GM18858 (cell line): Measurements from ENCODE around the gene RPL10.

Experiments used
- ATAC-seq: cut with Tn5 transposase; IDR thresholded peaks from one replicate; pipeline ENCODE4 v1.9.1; 2021; ENCODE audit not compliant: unreplicated experiment

The RPL10 gene

DNA sequence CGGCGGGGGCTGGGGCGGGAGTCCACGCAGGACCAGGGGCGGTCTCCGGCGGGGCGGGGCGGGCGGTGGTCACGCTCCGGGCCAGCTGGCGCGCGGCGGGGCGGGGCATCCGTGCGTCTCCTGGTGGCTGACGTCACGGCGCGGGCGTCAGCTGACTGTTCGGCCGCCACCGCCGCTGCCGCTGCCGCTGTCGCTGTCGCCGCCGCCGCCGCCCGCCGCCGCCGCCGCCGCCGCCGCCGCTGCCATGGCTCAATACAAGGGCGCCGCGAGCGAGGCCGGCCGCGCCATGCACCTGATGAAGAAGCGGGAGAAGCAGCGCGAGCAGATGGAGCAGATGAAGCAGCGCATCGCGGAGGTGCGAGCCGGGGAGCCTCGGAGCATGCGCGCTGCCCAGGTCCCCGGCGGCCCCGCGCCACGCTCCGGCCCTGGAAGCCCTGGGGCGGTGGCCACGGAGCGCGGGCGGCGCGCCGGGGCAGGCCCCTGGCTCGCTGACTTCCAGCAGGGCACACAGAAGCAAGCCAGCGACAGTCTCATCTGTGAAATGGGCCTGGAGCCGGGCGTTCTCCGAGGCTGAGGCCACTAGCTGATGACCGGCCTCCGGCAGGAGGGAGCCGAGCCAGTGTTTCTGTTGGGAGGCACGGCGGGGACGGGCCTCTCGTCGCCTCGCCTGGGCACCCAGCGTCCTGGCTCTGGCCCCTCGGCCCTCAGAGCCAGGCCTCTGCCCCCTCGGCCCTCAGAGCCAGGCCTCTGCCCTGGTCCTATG is 46.0 kb downstream of the RPL10 start, which contains the start of gene FAM50A:
Gene FAM50A, plus strand, starts transcription at position 150 of the 763 bp plus-strand sequence. Its CDS starts 95 bp downstream, at position 245.
- no peak for ATAC-seq

DNA sequence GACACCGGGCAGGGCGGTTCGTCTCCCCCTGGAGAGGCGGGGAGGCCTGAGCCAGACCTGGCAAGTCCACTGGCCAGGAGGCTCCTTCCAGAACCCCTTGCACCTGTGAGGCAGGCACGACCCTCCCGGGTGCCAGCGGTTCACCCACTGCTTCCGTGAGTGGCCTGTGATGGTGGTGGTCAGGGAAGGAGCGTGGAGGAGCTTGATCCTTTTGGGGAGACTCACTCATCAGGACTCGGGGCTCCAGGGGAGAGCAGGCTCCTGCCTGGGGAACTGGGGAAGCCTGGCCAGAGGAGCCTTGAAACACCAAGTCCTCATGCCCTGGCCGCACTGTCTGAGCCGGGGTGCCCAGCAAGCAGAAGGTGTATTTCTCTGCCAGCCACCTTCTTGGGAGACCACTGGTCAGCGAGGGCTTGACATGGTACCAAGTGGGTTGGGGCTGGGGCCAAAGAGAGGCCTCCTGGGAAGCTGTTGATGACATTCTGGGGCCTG is 46.6 kb downstream of the RPL10 start:
- ATAC-seq: no peak

DNA sequence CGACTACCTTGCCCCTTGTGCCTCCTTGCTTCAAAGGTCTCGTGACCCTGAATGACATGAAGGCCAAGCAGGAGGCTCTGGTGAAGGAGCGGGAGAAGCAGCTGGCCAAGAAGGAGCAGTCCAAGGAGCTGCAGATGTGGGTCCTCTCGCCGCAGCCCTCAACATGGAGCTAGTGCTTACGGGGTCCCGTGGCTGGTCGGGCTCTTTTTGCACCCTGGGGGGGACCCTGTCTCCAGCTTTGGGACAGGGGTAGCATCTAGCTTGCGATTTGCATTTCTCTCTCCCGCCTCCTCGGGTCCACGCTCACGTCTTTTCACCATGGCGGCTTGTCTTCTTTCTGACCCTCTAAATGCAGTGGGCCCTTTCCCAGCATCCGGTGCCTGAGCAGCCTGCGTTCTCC is 47.6 kb downstream of the RPL10 start:
- no peak for ATAC-seq

DNA sequence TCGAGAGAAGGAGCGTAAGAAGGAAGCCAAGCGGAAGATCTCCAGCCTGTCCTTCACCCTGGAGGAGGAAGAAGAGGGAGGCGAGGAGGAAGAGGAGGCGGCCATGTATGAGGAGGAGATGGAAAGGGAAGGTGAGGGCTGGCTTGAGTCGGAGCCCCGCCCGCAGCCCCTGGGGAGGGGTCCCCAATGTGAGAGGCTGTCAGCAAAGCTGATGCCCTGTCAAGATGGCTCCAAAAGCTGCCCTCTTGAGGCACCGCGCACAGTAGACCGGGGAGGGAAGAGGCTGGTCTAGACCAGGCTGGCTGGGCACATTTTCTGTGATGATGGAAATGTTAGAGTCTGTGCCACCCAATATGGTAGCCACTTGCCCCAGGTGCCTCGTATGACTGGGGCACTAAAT is 48.3 kb downstream of the RPL10 start:
- no peak for ATAC-seq

DNA sequence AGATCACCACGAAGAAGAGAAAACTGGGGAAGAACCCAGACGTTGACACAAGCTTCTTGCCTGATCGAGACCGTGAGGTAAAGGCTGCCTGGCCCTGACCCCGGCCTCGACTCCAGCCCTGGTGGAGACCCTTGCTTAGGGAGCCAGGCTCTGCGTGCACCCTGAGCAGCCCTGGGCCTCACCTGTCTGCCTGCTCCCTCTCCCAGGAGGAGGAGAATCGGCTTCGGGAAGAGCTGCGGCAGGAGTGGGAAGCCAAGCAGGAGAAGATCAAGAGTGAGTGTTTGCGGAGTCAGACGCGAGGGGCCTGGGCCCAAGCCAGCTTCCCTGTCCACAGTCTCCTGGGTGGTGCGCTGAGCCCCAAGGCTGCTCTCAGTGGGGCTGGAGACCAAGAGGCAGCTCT is 50.3 kb downstream of the RPL10 start:
- no peak for ATAC-seq

DNA sequence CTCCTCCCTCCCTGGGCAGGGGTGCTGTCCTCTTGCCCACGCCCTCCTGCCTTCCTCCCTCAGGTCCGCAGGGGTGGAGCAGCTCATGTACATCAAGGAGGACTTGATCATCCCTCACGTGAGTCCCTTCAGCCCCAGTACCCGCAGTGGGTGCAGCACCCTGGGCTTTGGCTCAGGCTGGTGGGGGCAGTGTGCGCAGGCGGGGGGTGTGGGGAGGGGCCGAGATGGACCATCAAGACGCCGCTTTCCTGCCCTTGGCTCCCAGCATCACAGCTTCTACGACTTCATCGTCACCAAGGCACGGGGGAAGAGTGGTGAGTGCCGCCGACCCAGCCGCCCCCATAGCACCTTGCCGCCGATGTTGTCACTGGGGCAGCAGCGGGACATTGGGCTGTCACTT is 51.4 kb downstream of the RPL10 start:
- ATAC-seq: no peak

DNA sequence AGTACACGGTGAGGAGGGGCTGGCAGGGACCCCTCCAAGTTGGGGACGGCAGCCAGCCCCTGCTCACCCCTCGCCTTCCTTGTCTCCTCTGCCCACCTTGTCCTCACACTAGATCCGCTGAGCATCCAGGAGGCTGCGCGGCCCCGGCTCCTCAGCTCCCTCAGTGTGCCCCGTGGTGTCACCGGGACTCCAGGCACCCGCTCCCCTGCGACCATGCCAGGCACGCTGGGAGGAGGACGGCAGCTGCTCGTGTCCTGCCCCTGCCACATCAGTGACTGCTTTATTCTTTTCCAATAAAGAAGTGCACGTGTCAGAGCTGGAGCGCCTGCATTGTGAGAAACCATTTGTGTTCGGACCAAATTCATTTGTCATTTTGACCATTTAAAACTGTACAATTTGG is 52.1 kb downstream of the RPL10 start:
- no peak for ATAC-seq
